ENCODE data around the gene WDR26.

Gene WDR26

DNA sequence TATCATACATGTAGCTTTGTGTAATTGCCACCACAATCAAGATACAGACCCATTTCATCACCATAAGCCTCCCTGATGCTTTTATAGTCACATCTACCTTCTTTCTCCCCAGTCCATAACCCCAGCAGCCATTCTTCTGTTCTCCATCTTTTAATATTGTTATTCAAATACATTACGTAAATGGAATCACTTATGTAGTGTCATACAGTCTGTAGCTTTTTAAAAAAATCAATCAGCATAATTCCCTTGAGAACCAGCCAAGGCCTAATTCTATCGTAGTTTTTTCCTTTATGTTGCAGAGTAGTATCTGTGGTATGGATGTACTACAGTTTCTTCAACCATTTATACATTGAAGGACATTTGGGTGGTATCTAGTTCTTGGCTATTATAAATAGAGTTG is 31.6 kb upstream of the WDR26 start:
- TF ChIP-seq FOXM1 (IDR thresholded peaks at IDR 0.05; ENCODE audit: borderline replicate concordance, low read depth) (no peak), RAD21 (IDR thresholded peaks at IDR 0.05; ENCODE audit: low read depth) (no peak), ZBTB7A (IDR thresholded peaks at IDR 0.05; ENCODE audit: low read depth) (no peak), TAF1 (IDR thresholded peaks at IDR 0.05; ENCODE audit: low read depth) (no peak), CREB1 (IDR thresholded peaks at IDR 0.05; ENCODE audit: low read depth) (no peak), TEAD4 (IDR thresholded peaks at IDR 0.05) (no peak), CEBPB (IDR thresholded peaks at IDR 0.05) (no peak), NFIC (IDR thresholded peaks at IDR 0.05) (no peak), TCF12 (IDR thresholded peaks at IDR 0.05; ENCODE audit: low read depth) (no peak), EP300 (IDR thresholded peaks at IDR 0.05; ENCODE audit: borderline replicate concordance) (no peak), YY1 (IDR thresholded peaks at IDR 0.05; ENCODE audit: low read depth) (no peak), EGR1 (IDR thresholded peaks at IDR 0.05) (no peak)
- TF ChIP-seq, protein P1, sequence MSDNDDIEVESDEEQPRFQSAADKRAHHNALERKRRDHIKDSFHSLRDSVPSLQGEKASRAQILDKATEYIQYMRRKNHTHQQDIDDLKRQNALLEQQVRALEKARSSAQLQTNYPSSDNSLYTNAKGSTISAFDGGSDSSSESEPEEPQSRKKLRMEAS (IDR thresholded peaks at IDR 0.05), result no peak
- TF ChIP-seq, protein P2, sequence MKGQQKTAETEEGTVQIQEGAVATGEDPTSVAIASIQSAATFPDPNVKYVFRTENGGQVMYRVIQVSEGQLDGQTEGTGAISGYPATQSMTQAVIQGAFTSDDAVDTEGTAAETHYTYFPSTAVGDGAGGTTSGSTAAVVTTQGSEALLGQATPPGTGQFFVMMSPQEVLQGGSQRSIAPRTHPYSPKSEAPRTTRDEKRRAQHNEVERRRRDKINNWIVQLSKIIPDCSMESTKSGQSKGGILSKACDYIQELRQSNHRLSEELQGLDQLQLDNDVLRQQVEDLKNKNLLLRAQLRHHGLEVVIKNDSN (IDR thresholded peaks at IDR 0.05), result no peak
- TF ChIP-seq, protein P3, sequence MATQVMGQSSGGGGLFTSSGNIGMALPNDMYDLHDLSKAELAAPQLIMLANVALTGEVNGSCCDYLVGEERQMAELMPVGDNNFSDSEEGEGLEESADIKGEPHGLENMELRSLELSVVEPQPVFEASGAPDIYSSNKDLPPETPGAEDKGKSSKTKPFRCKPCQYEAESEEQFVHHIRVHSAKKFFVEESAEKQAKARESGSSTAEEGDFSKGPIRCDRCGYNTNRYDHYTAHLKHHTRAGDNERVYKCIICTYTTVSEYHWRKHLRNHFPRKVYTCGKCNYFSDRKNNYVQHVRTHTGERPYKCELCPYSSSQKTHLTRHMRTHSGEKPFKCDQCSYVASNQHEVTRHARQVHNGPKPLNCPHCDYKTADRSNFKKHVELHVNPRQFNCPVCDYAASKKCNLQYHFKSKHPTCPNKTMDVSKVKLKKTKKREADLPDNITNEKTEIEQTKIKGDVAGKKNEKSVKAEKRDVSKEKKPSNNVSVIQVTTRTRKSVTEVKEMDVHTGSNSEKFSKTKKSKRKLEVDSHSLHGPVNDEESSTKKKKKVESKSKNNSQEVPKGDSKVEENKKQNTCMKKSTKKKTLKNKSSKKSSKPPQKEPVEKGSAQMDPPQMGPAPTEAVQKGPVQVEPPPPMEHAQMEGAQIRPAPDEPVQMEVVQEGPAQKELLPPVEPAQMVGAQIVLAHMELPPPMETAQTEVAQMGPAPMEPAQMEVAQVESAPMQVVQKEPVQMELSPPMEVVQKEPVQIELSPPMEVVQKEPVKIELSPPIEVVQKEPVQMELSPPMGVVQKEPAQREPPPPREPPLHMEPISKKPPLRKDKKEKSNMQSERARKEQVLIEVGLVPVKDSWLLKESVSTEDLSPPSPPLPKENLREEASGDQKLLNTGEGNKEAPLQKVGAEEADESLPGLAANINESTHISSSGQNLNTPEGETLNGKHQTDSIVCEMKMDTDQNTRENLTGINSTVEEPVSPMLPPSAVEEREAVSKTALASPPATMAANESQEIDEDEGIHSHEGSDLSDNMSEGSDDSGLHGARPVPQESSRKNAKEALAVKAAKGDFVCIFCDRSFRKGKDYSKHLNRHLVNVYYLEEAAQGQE (IDR thresholded peaks at IDR 0.05; ENCODE audit: low read depth), result no peak

DNA sequence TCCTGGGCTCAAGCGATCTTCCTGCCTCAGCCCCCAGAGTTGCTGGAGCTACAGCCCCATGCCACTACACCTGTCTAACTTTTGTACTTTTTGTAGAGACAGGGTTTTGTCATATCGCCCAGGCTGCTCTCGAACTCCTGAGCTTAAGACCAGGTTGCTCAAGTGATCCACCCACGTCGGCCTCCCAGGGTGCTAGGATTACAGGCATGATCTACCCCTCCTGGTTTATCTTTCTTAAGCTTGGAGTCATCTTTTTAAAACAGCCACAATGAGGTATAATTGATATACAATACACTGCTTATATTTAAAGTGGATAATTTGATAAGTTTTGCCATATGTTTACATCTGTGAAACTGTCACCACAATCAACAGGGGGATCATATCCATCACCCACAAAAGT is 25.4 kb upstream of the WDR26 start:
- TF ChIP-seq TEAD4 (IDR thresholded peaks at IDR 0.05) (no peak), NFIC (IDR thresholded peaks at IDR 0.05) (no peak), YY1 (IDR thresholded peaks at IDR 0.05; ENCODE audit: low read depth) (no peak), TAF1 (IDR thresholded peaks at IDR 0.05; ENCODE audit: low read depth) (no peak), FOXM1 (IDR thresholded peaks at IDR 0.05; ENCODE audit: borderline replicate concordance, low read depth) (no peak), RAD21 (IDR thresholded peaks at IDR 0.05; ENCODE audit: low read depth) (no peak), CREB1 (IDR thresholded peaks at IDR 0.05; ENCODE audit: low read depth) (no peak), ZBTB7A (IDR thresholded peaks at IDR 0.05; ENCODE audit: low read depth) (no peak), EGR1 (IDR thresholded peaks at IDR 0.05) (no peak), TCF12 (IDR thresholded peaks at IDR 0.05; ENCODE audit: low read depth) (no peak), CEBPB (IDR thresholded peaks at IDR 0.05) (no peak)
- TF ChIP-seq, protein P1 (IDR thresholded peaks at IDR 0.05), result no peak

DNA sequence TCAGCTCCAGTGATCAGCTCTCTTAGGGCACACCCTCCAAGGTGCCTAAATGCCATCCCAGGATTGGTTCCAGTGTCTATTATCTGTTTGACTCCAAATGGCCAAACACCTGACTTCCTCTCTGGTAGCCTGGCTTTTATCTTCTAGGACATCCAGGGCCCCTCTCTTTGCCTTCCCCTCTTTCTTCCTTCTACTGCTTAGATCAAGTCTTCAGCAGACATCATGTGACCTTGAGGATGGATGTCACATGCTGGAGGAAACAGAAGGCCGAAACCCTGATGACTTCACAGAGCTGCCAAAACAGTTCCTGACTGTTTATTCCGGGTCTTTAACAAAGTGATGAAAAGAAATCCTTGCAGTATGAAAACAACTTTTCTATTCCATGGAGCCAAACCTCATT is 24.4 kb upstream of the WDR26 start:
- TF ChIP-seq ZBTB7A (IDR thresholded peaks at IDR 0.05; ENCODE audit: low read depth) (no peak), EGR1 (IDR thresholded peaks at IDR 0.05) (no peak), YY1 (IDR thresholded peaks at IDR 0.05; ENCODE audit: low read depth) (no peak), TAF1 (IDR thresholded peaks at IDR 0.05; ENCODE audit: low read depth) (no peak), CEBPB (IDR thresholded peaks at IDR 0.05) (no peak), EP300 (IDR thresholded peaks at IDR 0.05; ENCODE audit: borderline replicate concordance) (no peak), TEAD4 (IDR thresholded peaks at IDR 0.05) (no peak), RAD21 (IDR thresholded peaks at IDR 0.05; ENCODE audit: low read depth) (no peak), CREB1 (IDR thresholded peaks at IDR 0.05; ENCODE audit: low read depth) (no peak), TCF12 (IDR thresholded peaks at IDR 0.05; ENCODE audit: low read depth) (no peak), FOXM1 (IDR thresholded peaks at IDR 0.05; ENCODE audit: borderline replicate concordance, low read depth) (no peak)
- TF ChIP-seq, protein P1 (IDR thresholded peaks at IDR 0.05), result no peak
- TF ChIP-seq, protein P2 (IDR thresholded peaks at IDR 0.05), result no peak

DNA sequence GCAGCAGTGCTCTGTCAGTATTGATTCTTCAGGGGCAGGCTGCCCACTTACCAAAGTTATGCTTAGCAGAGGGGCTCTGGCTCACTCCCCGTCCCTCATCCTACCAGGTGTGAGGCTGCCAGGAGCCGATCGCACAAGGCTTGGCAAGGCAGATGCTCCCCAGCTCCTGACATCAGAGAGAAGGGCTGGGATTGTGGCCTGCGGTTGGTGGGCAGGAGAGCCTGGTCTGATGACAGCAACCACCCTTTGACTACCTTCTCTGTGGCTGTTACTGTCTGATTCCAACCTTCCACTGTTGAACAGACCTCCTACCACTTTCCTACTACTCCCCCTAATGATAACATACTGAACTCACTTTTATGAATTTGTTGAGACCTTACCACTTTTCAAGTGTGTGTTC is 23.7 kb upstream of the WDR26 start:
- TF ChIP-seq NFIC (IDR thresholded peaks at IDR 0.05) (no peak), TCF12 (IDR thresholded peaks at IDR 0.05; ENCODE audit: low read depth) (no peak), TEAD4 (IDR thresholded peaks at IDR 0.05) (no peak), FOXM1 (IDR thresholded peaks at IDR 0.05; ENCODE audit: borderline replicate concordance, low read depth) (no peak), TAF1 (IDR thresholded peaks at IDR 0.05; ENCODE audit: low read depth) (no peak), EP300 (IDR thresholded peaks at IDR 0.05; ENCODE audit: borderline replicate concordance) (no peak), YY1 (IDR thresholded peaks at IDR 0.05; ENCODE audit: low read depth) (no peak), CEBPB (IDR thresholded peaks at IDR 0.05) (no peak), CREB1 (IDR thresholded peaks at IDR 0.05; ENCODE audit: low read depth) (no peak), RAD21 (IDR thresholded peaks at IDR 0.05; ENCODE audit: low read depth) (no peak), ZBTB7A (IDR thresholded peaks at IDR 0.05; ENCODE audit: low read depth) (no peak), EGR1 (IDR thresholded peaks at IDR 0.05) (no peak)
- TF ChIP-seq, protein P1 (IDR thresholded peaks at IDR 0.05), result no peak
- TF ChIP-seq, protein P3 (IDR thresholded peaks at IDR 0.05; ENCODE audit: low read depth), result no peak
- TF ChIP-seq, protein P2 (IDR thresholded peaks at IDR 0.05), result no peak
